VCaP (cell line): ENCODE results near the gene ZNF415.

Experiments used
- H3K27ac ChIP-seq: fragments of 450-650 bp; 2 replicates; pipeline ENCODE4 v1.5.1; 2017
- TF ChIP-seq, protein P1 (sequence below): fragments of 450-650 bp; conservative IDR thresholded peaks from 2 replicates; pipeline ENCODE4 v1.5.1; 2017; ENCODE audit warnings: mild to moderate bottlenecking, moderate library complexity

Gene ZNF415

DNA sequence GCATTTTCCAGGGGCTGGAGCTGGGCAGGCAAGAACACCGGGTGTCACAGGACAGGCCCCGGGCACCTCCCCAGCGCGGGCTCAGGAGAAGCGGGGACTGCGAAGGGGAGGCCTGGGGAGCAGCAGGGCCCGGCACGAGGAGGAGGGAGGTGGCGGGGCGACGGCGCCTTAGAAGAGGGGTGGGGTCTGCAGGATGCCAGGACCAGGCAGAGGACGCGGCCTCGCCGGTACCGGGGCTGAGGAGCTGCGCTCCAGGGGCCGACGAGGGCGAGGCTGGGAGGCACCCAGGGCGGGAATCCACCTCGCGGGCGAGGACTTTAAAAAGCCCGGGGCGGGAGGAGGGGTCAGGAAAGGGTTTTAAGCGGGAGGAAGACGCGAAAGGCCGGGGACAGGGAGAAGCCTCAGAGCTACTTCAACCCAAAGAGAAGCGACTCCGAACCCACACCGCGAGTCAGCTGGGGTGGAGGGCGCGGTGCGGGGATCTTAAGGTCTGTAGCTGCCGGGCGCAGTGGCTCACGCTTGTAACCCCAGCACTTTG is 25.5 kb upstream of the ZNF415 start:
- peak overlapping the region; percentile 70 for H3K27ac ChIP-seq
- TF ChIP-seq, protein P1, sequence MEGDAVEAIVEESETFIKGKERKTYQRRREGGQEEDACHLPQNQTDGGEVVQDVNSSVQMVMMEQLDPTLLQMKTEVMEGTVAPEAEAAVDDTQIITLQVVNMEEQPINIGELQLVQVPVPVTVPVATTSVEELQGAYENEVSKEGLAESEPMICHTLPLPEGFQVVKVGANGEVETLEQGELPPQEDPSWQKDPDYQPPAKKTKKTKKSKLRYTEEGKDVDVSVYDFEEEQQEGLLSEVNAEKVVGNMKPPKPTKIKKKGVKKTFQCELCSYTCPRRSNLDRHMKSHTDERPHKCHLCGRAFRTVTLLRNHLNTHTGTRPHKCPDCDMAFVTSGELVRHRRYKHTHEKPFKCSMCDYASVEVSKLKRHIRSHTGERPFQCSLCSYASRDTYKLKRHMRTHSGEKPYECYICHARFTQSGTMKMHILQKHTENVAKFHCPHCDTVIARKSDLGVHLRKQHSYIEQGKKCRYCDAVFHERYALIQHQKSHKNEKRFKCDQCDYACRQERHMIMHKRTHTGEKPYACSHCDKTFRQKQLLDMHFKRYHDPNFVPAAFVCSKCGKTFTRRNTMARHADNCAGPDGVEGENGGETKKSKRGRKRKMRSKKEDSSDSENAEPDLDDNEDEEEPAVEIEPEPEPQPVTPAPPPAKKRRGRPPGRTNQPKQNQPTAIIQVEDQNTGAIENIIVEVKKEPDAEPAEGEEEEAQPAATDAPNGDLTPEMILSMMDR = no peak

DNA sequence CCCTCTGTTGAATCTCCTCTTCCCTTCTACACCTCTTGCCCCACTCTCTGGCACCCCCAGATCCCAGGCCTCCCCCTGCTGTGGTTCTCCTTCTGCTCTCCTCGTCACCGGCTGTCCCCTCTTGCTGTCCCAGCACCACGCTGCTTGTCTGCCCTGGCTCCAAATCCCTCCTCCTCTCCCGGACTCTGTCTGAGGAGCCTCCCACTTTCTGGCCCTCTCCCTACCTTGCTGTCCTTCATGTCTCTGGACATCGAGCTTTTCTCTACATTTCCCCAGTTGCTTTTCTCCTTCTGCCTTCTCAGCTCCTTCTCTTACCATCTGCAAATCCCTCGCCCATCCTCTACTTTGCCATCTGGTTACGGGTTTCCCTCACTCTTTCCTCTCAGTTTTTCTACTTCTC is 24.9 kb upstream of the ZNF415 start:
- TF ChIP-seq, protein P1 = no peak
- peak overlapping the region; percentile 70 for H3K27ac ChIP-seq

DNA sequence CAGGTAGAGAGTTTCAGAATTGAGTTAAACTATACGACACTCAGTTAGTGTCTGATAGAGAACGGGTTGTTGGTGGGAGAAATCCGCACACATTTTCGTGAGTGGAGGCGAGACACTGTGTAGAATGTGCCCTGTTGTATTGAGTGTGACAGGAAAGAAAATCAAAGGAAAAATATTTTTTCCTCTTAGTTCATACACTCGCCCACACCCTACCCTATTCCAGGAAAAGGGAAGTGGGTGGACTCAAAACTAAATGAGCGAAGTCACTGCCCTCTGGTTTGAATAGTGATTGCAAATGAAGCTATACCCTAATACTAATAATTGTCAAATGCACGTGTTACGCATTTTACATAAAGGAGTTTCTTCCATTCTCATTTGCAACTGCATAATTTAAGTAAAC is 24.1 kb upstream of the ZNF415 start:
- TF ChIP-seq, protein P1 = no peak
- H3K27ac ChIP-seq = peak overlapping the region; percentile 70; the same call in 1 of the 2 replicates

DNA sequence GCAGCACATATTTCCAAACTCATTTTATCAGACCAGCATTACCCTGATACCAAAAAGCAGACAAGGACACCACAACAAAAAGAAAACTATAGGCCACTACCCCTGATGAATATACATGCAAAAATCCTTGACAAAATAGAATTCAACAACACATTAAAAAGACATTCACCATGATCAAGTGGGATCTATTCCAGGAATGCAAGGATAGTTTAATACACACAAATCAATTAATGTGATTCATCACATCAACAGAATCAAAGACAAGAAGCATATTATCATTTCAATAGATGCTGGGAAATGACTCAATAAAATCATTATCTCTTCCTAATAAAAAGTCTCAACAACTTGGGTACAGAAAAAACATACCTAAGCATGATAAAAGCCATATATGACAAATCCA is 14.9 kb upstream of the ZNF415 start:
- H3K27ac ChIP-seq = no peak overlapping the region
- TF ChIP-seq, protein P1 = no peak

DNA sequence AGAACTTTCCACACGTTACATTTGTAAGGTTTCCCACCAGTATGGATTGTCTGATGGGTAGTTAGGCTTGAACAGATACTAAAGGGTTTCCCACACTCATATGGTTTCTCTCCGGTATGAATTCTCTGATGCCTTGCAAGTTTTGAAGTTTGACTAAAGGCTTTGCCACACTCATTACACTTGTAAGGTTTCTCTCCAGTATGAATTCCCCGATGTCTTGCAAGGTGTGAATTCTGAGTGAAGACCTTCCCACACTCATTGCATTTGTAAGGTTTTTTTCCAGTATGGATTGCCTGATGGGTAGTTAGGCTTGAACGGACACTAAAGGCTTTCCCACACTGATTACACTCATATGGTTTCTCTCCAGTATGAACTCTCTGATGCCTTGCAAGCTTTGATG is 7.6 kb upstream of the ZNF415 start:
- H3K27ac ChIP-seq = no peak overlapping the region
- TF ChIP-seq, protein P1 = no peak

DNA sequence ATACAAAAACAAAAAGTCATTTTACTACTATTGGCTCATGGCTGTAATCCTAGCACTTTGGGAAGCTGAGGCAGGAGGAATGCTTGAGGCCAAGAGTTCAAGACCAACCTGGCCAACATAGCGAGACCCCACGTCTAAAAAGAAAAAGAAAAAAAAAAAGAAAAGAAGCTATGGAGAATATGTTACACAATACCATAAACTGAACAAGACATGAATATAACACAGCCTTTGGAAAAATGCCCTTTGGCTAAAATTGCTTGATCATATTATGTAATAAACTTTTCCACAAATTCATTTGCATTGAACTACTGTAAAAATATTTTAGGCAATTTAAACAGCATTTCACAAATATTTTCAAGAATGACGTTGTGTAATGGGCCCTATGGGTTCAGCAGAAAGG is 3.7 kb upstream of the ZNF415 start:
- no peak overlapping the region for H3K27ac ChIP-seq
- TF ChIP-seq, protein P1 = no peak

DNA sequence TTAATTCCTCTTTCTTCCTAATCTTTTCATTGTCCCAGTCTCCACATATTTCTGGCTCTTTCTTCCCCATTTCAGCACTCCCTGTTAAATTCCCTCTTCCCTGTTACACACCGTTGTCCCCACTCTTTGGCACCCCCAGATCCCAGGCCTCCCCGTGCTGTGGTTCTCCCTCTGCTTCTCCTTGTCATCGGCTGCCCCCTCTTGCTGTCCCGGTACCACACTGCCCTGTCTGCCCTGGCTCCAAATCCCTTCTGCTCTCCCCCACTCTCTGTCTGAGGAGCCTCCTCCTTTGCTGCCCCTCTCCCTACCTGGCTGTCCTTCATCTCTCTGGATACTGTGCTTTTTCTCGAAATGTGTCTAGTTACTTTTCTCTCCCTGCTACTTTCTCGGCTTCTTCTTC is 983 bp downstream of the ZNF415 start:
- H3K27ac ChIP-seq = peak overlapping the region; percentile 75; the same call in 1 of the 2 replicates
- TF ChIP-seq, protein P1 = no peak
